ENCODE measurements around the gene TOMM34.

- TF ChIP-seq, protein P1, sequence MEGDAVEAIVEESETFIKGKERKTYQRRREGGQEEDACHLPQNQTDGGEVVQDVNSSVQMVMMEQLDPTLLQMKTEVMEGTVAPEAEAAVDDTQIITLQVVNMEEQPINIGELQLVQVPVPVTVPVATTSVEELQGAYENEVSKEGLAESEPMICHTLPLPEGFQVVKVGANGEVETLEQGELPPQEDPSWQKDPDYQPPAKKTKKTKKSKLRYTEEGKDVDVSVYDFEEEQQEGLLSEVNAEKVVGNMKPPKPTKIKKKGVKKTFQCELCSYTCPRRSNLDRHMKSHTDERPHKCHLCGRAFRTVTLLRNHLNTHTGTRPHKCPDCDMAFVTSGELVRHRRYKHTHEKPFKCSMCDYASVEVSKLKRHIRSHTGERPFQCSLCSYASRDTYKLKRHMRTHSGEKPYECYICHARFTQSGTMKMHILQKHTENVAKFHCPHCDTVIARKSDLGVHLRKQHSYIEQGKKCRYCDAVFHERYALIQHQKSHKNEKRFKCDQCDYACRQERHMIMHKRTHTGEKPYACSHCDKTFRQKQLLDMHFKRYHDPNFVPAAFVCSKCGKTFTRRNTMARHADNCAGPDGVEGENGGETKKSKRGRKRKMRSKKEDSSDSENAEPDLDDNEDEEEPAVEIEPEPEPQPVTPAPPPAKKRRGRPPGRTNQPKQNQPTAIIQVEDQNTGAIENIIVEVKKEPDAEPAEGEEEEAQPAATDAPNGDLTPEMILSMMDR (IDR thresholded peaks at IDR 0.05 in 8 of 11, conservative IDR thresholded peaks at IDR 0.05 in 3 of 11), result no peak
- no peak for TF ChIP-seq POLR2AphosphoS5 (IDR thresholded peaks at IDR 0.05)
Observed at GRCh38 chr20:44904377-44904776, 55.8 kb downstream of the TOMM34 start.

All from spleen (tissue), 7 donors.